ENCODE data around the gene CCNG2.
"Not testable (repeated sequence)": the region's sequence is repeated elsewhere in the genome, so short reads cannot be mapped to it uniquely, and the experiment has no call there.

Gene CCNG2

DNA sequence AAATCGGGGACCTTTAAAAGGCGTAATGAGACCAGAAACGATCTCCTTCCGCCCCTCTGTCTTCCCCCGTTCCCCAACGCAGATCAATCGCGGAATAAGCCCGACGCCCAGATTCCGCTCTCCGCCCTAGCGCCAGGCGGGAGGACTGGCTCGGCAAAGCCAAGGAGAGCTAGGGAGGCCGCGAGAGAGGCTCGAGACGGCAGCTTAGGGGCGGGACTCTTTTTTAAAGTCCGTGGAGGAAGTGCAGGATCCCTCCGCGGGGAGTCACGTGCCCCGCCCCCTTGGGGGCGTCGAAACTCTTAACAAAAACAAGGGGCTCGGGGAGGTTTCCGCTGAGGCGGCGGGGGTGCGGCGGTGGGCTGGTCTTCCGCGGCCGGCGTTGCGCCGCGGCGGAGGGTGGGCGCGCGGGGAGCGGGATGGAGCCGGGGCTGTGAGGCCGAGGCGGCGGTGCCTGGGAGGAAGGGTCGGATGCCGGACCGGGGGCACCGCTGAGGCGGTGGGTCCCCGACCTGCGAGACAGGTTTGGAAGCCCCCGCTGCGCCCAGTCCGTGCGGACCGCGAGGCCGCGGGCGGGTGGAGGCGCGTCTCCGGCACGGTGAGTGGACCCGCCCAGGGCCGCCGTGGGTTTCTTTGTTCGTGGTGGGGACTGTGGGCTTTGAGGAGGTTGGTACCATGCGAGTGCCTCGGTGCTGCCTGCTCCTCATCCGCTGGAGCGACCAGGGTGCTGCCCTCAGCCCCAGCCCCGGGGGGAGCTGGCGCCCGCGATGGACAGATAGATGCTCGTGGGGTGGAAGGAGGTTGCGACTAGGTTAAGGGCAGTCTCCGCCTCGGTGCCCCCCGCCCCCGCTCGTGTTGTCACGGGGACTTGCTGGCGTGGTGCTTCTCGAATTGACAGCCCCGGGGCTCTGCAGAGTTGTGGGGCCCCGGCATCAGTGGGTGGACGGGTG lies at the start of gene CCNG2:
TSS of gene CCNG2 (plus strand) at position 296 of the 947 bp plus-strand sequence. CDS start 1,326 bp downstream, outside the sequence.
- FAIRE-seq = no peak

- no peak for FAIRE-seq
These were observed 46.3 kb upstream of the CCNG2 start for GRCh38 chr4:77110730-77111129.

GRCh38 chr4:77113069-77113468 lies 43.9 kb upstream of the CCNG2 start:
- no peak for FAIRE-seq

GRCh38 chr4:77117721-77118120 lies 39.3 kb upstream of the CCNG2 start:
- FAIRE-seq = no peak

- no peak for FAIRE-seq
These were observed 36.0 kb upstream of the CCNG2 start for GRCh38 chr4:77120886-77121508.

DNA sequence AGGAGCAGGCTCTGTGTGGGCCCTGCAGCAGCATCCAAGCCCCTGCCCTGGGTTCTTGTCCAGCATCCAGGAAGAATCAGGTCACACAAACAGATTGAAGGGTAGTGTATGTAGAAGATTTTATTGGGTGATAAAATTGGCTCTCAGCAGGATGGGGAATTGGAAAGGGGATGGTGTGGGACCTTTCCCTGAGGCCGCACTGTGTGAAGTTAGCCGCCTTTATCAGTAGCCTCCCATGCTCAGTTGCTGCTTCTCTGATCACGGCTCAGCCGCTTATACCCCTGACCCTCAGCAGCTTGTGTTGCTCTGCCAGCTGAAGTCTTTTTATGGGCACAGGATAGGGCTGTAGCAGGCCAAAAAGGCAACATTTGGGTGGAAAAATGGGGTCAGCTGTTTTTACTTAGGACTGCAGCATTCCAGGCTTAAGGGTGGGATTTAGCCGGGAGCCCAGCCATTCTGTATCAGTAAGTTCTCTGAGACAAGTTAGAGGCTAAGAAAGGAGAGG lies 35.2 kb upstream of the CCNG2 start:
- no peak for FAIRE-seq

GRCh38 chr4:77122656-77123055 lies 34.4 kb upstream of the CCNG2 start:
- no peak for FAIRE-seq

- no peak for FAIRE-seq
These were observed 33.6 kb upstream of the CCNG2 start for GRCh38 chr4:77123411-77123810.

GRCh38 chr4:77124576-77124975 lies 32.4 kb upstream of the CCNG2 start:
- FAIRE-seq = no peak

DNA sequence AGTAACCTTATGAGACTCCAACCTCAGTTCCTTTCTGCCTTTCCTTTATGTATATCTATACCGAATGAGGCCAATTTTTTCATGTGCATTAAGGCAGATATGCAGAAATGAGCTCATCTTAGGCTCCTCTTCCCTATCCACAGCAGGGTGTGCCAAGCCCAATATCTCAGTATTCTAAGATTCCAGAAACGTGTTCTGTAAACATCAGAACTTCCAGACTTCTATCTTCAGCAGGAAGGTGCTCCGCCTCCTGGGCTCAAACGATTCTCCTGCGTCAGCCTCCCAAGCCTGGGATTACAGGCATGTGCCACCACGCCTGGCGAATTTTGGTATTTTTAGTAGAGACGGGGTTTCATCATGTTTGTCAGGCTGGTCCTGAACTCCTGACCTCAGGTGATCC lies 31.0 kb upstream of the CCNG2 start:
- no peak for FAIRE-seq

DNA sequence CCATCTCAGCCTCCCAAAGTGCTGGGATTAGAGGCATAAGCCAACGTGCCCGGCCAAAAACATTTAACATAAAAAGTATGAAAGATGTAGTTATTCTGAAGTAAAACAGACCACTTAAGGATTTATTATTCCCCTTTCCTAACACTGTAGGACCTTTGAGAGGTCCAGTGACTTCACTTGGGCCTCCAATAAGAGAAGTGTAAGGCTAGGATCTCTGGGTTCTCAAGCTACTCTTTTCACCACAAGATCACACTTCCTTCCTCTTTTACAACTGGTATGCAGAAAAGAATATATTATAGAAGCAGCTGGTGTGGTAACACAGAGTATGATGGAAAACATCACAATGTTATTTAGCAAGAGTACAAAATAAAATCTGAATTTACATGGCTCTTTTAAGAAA lies 30.2 kb upstream of the CCNG2 start:
- FAIRE-seq = no peak

GRCh38 chr4:77127215-77127614 lies 29.8 kb upstream of the CCNG2 start:
- FAIRE-seq = no peak

GRCh38 chr4:77127837-77128621 lies 29.0 kb upstream of the CCNG2 start:
- no peak for FAIRE-seq

DNA sequence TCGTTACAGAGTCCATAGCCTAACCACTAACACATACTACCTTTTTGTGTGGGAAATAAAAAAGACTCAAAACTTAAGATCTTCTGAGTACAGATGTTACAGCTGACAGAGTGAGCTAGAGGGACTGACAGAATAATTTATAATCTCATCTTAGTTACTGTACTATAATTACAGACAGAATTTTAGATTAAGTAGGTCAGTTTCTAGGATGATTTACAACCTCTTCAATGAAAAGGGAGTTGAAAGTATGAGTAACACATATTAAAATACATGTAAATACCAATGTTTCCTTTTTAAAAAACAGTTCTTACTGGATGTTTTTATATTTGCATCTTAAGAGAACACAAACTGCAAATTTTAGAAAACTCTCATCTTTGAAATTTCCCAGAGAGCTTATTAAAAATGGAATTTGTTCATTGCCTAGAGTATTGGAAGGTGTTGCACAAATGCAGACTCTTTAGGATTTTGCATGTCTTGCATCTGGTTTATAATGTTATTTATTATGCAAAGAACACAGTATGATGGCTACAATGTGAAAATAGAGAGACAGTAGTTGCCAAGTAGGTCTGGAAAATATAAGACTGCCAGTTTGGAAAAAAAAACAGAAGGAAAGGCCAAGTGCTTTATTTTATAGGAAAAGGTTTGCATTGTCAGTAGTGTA lies 24.2 kb upstream of the CCNG2 start:
- FAIRE-seq = no peak

- FAIRE-seq = not testable (repeated sequence)
These were observed 19.6 kb upstream of the CCNG2 start for GRCh38 chr4:77137448-77137847.

DNA sequence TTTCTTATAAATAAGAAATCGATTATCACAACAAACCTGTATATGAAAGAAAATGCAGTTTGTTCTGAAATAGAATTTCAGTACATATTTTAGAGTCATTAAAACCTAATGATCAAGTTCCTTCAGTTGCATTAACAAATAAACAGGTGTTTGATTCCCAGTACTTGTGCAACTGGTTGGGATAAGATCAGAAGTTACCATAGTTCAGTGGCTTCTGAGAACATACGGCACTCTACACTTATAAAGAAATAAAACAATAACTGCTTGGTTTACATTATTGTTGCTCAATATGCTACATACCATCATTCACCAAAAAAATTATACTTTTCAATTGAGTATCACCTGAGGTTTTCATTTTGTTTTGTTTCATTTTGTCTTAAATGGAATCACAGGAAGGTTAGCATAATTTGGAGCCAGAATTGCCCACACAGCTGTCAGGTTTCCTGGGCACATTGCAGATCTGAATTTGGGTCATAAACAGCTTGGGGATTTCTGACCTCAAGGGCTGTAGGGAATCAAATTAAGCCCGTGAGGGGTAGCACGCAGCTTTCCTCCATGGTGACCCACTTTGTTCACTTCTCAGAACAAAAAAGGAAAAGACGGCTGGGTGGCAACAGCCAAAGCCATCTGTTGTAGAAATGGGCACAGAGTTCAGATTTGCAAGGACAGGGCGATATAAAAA lies 14.9 kb upstream of the CCNG2 start:
- no peak for FAIRE-seq

- no peak for FAIRE-seq
These were observed 14.4 kb upstream of the CCNG2 start for GRCh38 chr4:77142646-77143028.

DNA sequence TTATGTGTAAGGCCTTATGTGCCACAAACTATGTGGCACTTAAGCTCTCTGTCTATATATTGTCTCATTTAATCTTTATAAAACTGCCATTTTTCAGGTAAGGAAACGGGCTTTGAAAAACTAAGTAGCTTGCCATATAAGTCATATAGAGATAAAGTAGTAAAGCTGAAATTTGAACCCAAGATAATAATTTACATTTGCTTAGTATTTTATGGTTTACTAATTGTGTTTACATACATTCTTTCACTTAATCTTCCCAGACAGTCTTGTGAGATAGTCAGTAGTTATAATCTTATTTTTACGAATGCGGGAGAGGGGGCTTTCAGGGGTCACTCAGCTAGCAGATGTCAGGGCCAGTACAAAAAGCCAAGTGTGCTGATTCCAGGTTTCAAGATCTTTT lies 13.9 kb upstream of the CCNG2 start:
- FAIRE-seq = no peak

GRCh38 chr4:77145842-77146185 lies 11.2 kb upstream of the CCNG2 start:
- FAIRE-seq = no peak

DNA sequence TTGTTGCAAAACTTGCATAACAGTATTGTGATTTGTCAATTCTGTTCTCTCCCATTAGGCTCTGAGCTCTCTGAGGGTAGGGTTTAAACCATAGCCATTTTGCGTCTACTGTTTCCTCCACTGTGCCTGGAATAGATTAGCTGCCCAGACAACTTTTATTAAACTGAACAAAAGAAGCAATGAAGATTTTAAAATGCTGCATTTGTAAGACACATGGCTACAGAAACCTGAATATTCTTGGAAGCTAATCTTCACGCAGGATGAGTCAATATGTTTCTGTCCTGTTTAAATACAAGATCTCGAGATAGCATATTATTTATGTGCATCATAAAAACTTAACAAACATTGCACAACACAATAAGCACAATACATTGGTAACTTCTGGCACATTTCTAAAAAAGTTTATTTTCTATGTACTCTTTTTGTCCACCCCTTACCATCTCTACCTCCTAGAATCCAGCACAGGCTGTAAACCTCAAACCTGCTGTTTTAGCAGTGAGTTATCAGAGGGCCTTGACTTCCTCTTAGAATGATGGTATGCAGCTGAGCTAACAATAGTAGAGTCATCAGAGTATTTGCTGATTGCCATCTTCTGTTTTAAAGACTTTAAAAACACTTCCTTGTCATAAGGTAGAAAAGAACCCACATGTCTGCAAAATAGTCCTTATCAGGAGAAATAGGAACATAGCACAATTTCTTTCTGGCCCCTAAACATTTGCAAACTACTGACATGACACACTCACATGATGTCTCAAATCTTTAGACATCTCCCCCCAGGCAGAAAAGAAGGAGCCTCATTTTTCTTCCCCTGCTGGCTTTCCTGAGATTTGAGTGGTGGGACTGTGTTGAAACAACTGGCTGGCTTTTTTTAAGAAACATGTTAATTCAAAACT lies 10.6 kb upstream of the CCNG2 start:
- peak; percentile 36 for FAIRE-seq

Measured in colon (tissue), 2 donors.